D341Med (cell line): Measurements from ENCODE around the gene NID1.
"Not testable (repeated sequence)": the region's sequence is repeated elsewhere in the genome, so short reads cannot be mapped to it uniquely, and the experiment has no call there.

Source experiments
- DNase-seq: peaks from one replicate; pipeline ENCODE4 v3.0.0; 2012; ENCODE audit warnings: low spot score

Gene NID1

DNA sequence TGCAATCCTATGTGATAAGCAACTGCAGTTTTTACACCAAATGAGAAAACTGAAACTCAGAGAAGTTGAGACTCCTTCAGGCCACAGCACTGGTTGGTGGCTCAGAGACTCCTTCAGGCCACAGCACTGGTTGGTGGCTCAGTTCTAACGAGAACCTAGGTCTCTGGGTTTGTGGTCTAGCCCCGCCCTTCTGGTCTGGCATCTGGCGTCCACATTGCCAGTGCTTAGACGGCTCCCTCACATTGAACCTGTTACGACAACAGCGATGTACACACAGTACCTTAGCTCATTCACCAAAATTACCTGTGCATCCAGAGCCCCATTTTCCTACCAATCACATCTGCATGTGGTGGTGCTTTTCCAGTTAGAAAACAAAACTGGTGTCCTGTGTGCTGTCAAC lies 66.1 kb downstream of the NID1 start:
- no peak for DNase-seq

DNA sequence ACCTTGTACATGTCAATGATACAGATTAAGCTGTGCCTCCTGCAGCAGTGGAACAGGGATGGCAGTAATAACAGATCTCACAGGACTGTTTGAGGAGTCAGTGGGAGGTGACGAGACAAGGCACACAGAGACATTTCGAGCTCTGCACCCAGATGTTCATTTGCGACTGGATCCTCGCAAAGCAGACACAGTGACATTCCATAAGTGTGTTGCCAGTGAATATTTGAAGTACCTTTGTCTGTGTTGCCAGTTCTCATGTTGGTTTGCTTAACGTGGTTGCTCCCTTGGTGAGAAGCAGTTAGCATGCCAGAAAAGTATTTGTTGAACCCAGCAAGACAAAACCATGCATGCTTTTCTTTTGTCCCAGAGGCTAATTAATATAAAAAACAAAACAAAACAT lies 67.0 kb downstream of the NID1 start:
- no peak for DNase-seq

DNA sequence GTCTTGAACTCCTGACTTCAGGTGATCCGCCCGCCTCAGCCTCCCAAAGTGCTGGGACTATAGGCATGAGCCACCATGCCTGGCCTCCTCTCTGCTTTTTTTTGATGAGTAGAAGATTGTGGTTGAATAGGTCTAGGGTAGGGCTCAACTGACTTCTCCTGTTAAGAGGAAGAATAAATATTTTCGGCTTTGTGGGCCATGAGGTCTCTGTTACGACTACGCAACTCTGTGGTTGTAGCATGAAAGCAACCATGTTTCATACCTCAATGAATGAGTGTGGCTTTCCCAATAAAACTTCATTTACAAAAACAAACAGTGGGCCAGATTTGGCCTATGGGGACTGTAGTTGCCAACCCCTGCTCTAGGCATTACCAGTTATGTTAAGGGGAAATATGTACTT lies 67.8 kb downstream of the NID1 start:
- no peak for DNase-seq

DNA sequence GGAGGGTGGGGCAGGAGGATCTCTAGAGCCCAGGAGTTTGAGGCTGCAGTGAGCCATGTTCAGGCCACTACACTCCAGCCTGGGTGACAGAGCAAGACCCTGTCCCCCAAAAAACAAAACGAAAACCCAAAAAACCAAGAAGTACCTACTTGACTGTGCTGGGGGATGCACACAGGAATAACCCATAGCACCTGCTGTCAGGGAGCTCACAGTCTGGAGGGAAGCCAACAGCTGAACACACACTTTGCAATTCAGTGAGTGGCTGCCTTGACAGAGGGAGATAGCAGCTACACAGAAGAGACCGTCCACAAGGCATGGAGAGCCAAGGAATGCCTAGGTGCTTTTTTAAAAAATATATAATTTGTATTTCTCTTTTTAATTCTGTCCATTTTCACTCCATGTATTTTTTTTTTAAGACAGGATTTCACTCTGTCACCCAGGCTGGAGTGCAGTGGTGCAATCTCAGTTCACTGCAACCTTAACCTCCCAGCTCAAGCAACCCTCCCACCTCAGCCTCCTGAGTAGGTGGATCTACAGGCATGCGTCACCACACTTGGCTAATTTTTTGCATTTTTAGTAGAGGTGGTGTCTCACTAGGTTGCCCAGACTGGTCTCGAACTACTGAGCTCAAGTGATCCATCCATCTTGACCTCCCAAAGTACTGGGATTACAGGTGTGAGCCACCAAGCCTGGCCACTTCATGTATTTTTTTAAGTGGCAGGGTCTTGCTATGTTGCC lies 68.7 kb downstream of the NID1 start:
- no peak for DNase-seq

DNA sequence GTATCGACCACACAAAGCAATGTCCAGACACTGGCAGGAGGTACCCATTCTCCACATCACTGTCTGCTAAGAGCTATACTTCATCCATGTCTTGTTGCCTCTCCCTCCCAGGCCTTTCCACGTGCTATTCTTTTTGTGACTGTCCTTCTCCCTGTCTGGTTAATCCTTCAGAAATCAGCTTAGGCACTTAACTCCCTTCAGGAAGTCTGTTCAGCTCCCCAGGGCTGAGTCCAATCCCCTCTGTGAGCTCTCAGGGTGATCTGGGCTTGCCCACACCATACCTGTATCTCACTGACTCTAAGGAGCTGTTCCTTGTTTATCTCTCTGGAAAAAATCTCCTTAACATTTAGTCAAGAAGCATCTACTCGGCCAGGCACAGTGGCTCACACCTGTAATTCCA lies 69.4 kb downstream of the NID1 start:
- DNase-seq = peak; percentile 74

DNA sequence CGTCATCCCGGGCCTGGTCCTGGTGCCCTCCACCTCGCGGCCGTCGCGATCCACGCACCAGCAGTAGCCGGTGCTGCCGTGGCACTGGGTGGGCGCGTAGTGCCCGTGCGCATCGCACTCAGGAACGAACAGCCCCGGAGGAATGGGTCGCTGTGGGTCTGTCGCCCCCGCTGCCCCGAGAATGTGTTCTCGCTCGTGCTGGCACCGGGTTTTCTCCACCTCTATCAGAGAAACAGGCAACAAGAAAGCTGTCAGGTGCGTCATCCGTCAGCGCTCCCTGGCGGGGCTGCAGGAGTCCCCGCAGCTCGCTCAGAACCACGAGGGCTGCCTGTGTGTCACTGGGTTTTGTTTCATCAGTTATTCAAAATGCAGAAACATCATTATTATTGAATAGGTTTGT lies 71.2 kb downstream of the NID1 start:
- DNase-seq = no peak

DNA sequence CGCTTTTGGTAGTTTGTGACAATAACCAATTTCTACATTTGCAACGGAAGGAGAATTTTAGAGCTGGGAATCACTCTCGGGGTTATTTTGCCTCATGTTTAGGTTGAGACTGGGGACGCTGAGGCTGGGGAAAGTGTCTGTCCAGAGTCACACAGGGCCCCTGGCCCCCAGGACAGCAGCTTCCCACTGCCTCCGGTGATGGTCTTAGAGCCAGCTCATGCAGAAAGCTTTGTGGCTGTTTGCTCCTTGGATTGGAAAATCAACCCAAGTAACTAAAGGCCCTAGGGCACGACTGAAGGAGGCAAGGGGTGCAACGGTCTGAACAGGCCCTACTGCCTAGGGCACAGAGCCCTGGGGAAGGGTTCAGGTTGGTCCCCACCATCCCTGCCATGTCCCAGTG lies 72.0 kb downstream of the NID1 start:
- DNase-seq = no peak

DNA sequence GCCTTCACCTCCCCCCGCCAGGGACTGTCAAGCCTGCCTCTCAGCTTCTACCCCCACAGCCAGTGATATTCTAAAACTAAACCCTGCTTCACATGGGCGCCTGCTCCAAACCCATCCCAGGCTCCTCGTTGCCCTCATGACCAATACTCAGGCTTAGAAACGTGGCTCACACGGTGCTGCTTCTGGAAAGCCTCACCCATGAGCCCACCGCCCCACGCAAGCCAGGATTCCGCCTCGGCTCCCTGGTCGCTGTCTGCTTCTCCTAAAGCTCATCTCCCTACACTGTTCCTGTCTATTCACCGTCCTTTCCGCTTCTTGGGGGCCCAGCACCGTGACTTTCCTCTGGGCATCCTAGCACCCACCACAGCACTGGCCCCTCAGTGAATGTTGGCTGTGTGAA lies 72.5 kb downstream of the NID1 start:
- no peak for DNase-seq

DNA sequence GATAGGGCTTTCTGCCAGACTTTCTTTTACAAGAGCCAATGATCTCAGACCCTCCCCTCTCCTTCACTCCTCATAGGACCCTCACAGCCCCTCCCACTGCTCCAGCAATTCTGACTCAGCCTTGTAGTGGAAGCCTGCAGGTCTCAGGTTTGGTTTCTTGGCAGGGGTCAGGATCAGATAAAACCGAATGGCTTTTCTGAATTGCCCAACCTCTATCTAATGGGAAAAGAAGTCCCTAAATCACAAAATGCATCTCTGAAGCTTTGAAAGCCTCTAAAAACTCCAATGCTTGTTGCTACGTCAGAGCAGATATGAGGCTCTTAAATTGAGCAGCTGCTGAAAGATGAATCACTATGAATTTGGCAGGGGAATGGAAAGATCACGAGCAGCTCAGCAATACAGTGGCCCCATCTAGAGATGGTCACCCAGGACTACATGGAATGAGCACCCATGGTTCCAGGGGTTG lies 74.5 kb downstream of the NID1 start:
- DNase-seq = no peak

DNA sequence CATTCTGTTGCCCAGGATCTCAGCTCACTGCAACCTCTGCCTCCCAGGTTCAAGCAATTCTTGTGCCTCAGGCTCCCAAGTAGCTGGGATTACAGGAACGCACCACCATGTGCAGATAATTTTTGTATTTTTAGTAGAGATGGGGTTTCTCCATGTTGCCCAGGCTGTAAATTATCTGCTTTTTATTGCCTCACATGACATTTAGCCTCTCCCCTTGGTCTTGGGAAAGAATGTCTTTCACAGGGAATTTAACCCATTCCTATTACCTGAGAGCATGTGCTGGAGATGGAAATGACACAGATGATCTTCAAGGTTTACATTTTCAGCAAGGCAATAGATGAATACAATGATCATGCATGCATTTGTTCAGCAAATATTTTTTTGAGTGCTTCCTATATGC lies 75.8 kb downstream of the NID1 start:
- no peak for DNase-seq

DNA sequence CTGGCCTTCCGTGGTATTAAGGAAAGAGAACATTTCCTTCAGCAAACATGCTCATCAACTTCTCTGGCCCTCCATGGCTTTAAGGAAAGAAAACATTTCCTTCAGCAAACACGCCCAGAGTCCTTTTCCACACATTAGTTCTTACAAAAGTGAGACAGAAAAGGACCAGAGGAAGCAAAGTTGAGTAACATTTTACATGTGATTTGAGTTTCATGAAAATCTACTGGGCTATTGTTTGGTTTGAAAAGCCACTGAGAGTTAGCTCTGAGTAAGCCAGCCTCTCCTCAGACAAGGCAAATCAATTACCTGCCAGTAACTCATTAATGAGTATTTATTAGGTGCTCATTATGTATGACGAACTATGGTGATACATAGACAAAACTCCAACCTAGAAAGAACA lies 78.0 kb downstream of the NID1 start:
- DNase-seq = no peak

DNA sequence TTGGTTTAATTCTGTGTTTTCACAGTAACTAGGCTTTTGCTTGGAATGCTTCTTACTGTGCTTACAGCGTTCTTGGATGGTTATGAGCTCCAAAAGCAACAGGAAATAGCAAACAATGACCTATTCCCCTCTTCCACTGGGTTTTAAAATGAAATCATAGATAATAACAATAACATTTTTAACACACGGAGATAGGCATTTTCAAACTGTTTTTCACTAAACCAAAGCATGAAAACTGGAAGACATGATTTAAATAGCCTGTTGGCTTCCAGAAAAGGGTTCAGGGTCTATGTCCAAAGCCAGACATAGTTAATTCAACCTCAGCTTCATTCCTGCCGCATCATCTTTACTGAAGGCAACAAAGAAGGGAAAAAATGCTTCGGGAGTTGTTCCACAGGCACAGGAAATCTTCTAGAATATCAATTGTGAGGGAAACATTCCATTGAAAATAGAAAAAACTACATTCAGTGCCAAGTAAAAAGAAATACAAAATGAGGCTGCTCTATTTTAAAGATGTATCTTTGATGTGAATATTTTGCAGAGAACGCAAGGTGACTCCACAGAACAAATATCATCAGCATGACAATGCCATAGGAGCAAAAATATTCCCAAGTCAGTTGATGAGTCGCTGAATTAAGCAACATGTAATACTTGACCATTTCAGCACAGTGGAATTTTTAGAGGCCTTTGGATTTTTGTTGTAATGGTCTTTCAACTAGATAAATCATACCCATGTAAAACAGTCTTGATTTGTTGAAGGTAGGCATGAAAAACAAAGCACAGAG lies 80.7 kb downstream of the NID1 start:
- DNase-seq = no peak

DNA sequence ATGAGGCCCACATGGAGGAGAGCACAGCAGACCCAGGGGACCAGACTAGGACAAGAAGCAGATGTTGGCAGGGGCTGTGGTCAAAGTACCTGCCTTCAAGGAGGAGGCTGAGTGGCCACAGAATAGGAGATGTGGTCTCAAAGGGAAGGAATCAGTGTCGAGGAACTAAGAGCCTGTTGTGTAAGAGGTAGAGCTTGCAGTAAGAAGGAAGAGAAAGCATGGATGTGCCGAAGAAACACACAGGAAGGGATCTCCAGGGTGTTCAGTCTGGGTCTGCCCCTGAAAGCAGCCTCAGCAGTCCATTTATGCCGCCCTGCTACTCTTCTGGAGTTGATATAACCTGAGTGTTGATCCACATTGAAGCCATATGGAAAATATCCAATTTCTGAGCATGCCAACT lies 83.9 kb downstream of the NID1 start:
- no peak for DNase-seq

DNA sequence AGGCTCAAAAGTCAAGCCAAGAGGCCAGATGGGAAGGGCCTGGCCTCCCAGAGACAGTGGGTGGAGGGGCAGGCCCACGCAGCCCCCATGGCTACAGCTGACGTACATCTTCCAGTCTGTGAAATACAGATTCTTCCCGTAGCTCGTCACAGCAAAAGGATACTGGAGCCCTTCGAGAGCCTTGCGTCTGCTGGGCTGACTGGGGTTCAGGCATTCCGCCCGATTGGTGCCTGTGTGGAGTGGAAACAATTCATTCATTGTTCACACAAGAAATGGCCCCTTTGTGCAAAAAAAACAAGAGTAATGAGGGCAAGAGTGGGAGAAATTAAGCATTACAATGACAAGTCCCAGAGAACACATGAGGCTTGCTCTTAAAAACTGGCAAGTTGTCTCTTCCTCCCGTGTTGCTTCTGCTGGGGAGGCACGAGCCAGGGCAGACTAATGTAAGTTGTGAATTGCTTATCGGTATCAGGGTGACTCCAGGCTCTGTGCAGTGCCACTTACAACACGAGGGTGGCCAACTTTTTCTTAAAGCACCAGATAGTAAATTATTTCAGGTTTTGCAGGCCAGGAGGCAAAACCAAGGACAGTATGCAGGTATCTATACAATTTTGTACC lies 85.1 kb downstream of the NID1 start:
- DNase-seq = no peak

DNA sequence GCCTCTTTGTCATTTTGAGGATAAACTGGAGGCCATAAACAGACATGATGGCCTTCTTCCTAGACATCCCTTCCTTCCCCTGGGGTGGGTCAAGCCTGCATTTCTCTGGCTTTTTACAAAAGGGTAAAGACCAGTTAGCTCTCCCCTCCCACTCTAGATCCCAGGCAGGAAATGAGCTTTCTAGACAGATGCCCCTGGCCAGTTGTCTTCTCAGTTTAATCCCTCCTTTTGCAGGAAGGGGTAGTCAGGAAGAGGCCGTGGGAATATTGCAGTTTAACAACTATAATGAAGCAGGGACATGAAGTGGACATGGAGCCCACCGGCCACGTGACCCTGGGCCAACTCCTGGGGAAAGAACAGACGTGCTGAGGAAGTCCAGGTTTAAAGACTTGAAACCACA lies 85.7 kb downstream of the NID1 start:
- no peak for DNase-seq

DNA sequence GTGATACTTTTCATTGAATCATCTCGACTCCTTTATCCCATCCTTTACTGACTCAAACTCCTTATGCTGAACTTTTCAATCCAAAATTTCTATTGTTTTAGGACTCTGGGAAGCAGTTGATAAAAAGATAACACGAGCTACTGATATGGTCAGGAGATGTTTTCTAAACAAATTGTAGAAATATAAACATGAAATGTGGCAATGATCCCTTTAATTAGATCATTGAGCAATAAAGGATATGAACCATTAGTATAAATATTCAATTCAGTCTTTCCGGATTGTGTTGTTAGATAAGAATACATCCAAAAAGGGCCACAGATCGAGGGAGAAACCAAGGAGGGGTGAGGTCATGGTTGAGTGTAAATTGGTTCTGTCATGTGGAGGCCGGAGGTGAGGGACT lies 88.4 kb downstream of the NID1 start:
- no peak for DNase-seq

DNA sequence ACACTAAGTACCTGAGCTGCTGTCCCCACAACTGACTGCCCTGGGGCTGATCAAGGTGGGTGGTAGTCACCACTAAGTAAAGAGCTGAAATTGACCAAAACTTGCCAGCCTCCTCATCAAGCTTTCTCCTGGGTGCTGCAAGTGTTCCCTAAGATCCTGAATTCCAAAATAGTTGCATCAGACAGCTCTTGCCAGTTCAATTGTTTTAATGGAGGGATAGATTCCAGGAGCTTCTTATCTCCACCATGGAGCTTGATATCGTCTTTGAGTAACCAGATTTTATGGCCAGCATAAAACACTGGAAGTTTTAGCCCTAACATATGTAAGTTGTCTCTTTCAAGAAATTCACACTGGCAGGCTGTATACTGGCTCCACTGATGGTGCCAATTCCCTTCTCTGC lies 90.3 kb downstream of the NID1 start:
- no peak for DNase-seq

DNA sequence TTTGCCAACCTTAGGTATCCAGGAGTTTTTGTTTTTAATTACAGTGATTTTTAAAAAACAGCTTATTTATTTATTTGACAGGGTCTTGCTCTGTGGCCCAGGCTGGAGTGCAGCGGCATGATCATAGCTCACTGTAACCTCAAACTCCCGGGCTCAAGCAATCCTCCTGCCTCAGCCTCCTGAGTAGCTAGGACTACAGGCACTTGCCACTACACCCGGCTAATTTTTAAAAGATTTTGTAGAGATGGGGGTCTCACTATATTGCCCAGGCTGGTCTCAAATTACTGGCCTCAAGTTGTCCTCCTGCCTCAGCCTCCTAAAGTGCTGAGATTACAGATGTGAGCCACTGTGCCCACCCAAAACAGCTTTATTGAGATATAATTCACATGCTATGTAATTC lies 92.2 kb downstream of the NID1 start:
- not testable (repeated sequence) for DNase-seq

DNA sequence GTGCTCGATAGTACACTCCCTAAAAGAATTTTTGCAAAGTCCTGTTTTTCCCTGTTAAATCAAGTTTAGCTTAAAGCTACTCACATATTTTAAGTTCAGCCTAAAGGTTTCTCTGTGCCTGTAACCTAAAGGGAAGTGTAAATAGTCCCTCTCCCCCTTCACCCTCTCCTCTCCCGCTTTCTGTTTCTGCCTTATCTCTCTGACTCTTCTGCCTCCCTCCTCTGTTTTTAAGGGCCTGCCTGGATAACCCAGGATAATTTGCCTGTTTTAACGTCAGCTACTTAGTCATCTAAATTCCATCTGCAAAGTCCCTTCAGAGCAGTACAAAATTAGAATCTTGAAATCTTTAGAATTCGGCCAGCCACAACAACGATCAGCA lies 92.6 kb downstream of the NID1 start:
- DNase-seq = no peak

DNA sequence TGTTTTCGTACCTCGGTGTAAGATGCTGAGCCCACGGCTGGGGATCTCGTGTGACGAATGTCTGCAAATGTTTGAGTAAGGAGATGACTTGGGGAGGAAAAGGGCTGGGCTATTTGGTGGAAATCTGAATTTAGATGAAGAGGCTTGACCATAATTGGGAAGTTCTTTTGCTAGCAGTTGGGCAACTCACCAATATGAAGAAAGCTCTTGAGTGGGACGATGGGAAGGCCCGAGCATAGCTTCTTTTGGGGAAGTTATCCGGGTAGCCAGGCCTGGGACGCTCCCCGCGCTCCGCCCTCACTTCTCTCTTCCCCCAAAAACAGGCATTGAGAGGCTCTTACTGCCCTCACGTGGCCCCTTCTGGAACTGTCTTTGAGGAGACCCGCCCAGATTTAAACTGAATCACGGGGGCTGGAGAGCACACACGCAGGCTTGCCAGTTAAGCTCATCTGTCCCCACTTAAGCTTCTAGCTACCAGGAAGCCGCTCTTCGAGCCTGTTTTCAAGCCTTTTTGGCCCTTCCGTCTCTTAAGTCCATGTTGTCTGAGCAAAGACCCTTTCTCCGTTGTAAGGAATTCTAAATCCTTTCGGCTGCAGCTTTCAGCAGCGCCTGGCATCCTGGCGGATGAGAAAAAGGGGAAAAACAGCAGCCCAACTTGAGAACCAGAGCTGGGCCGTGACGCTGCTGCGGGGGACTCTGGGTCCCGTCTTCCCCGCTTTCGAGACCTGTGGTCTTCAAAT lies 93.1 kb downstream of the NID1 start:
- DNase-seq = peak; percentile 93

DNA sequence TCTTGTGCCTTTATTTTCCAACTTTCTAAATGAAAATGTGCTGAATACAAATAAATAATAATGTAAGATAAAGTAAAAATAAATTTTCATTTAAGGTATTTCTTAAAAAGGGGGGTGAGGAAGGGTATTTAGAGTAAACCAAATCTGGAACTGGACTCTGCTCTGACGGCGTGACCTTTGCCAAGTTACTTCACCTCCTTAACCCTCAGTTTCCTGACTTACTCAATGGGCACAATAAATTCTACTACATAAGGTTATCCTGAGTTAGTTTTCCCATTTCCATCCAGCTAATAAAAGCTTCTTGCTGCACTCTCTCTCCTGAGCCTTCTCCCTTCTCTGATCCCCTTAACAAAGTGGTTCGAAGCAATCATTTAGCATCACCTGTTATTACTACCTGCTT lies 93.9 kb downstream of the NID1 start:
- DNase-seq = no peak

DNA sequence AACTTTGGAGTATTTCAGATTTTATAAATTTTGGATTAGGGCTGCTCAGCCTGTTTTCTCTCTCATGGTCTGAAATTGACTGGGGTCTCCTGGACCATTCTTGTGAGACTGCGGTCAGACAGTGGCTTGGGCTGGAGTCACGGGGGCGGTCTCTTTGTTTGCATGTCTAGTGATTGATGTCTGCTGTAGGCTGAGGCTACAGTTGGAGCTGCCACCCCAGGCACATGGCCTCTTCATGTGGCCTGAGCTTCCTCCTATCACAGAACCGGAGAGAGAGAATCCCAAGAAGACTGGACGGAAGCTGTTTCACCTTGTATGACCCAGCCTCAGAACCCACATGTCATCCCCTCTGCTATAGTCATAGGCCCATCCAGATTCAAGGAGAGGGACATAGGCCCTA lies 96.1 kb downstream of the NID1 start:
- no peak for DNase-seq

DNA sequence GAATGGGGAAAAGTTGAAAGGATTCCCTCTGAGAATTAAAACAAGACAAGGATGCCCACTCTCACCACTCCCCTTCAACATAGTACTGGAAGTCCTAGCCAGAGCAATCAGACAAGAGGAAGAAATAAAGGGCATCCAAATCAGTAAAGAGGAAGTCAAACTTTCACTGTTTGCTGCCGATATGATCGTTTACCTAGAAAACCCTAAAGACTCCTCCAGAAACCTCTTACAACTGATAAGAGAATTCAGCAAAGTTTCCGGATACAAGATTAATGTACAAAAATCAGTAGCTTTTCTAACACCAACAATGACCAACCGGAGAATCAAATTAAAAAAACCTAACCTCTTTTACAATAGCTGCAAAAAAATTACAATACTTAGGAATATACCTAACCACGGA lies 98.8 kb downstream of the NID1 start:
- not testable (repeated sequence) for DNase-seq
